H9 (cell line): Measurements from ENCODE around the gene ENOSF1. TPM values are rescaled to one million over a fixed set of nuclear protein-coding genes. Genes with fewer than 3 reads are reported as not detected.
A peak's percentile ranks its signal among the peaks of the same experiment; 100 is the strongest.
"Not testable (repeated sequence)": the region's sequence is repeated elsewhere in the genome, so short reads cannot be mapped to it uniquely, and the experiment has no call there.

Source experiments
- DNase-seq: peaks from one replicate; pipeline ENCODE4 v3.0.0-alpha.2; 2017
- H2AFZ ChIP-seq: one replicate; pipeline ENCODE4 v1.6.1; 2013; ENCODE audit warnings: mild to moderate bottlenecking, low read length, control low read depth, moderate library complexity
- H2AK5ac ChIP-seq: 2 replicates; pipeline ENCODE4 v1.6.1; 2013; ENCODE audit warnings: low read length, control low read depth, mixed read lengths; ENCODE audit not compliant: insufficient read length
- H2BK120ac ChIP-seq: one replicate; pipeline ENCODE4 v1.6.1; 2013; ENCODE audit warnings: low read depth, mild to moderate bottlenecking, low read length, control low read depth, inconsistent platforms; ENCODE audit not compliant: poor library complexity, severe bottlenecking
- H2BK12ac ChIP-seq: 2 replicates; pipeline ENCODE4 v1.6.1; 2013; ENCODE audit warnings: low read length, control low read depth, mixed read lengths, low read depth; ENCODE audit not compliant: insufficient read length
- H2BK15ac ChIP-seq: 2 replicates; pipeline ENCODE4 v1.6.1; 2013; ENCODE audit warnings: low read depth, low read length, control low read depth
- H2BK20ac ChIP-seq: one replicate; pipeline ENCODE4 v1.6.1; 2013; ENCODE audit warnings: low read depth, mild to moderate bottlenecking, low read length, control low read depth, inconsistent platforms; ENCODE audit not compliant: poor library complexity, severe bottlenecking
- H2BK5ac ChIP-seq: 2 replicates; pipeline ENCODE4 v1.6.1; 2013; ENCODE audit warnings: low read length, control low read depth, mixed read lengths; ENCODE audit not compliant: insufficient read length
- H3K14ac ChIP-seq: 2 replicates; pipeline ENCODE4 v1.6.1; 2013; ENCODE audit warnings: low read length, control low read depth; ENCODE audit not compliant: insufficient read depth
- H3K18ac ChIP-seq: 2 replicates; pipeline ENCODE4 v1.6.1; 2013; ENCODE audit warnings: low read depth, mild to moderate bottlenecking, mixed read lengths, low read length, control low read depth; ENCODE audit not compliant: insufficient read length
- H3K23ac ChIP-seq: 2 replicates; pipeline ENCODE4 v1.6.1; 2013; ENCODE audit warnings: low read length, control low read depth, mixed read lengths, low read depth; ENCODE audit not compliant: insufficient read length
- H3K23me2 ChIP-seq: 2 replicates; pipeline ENCODE4 v1.6.1; 2013; ENCODE audit warnings: low read depth, mild to moderate bottlenecking, mixed read lengths, low read length, control low read depth; ENCODE audit not compliant: insufficient read length, poor library complexity, severe bottlenecking
- H3K27ac ChIP-seq: 2 replicates; pipeline ENCODE4 v1.5.1; 2013; ENCODE audit warnings: low read length, control low read depth, mixed read lengths, low read depth; ENCODE audit not compliant: insufficient read length
- H3K27me3 ChIP-seq: 2 replicates; pipeline ENCODE4 v1.6.1; 2013; ENCODE audit warnings: low read length, control low read depth, inconsistent platforms; ENCODE audit not compliant: insufficient read depth
- H3K4ac ChIP-seq: 2 replicates; pipeline ENCODE4 v1.6.1; 2013; ENCODE audit warnings: low read depth, mild to moderate bottlenecking, control low read depth, inconsistent platforms, low read length, moderate library complexity
- H3K4me1 ChIP-seq: 2 replicates; pipeline ENCODE4 v1.6.1; 2013; ENCODE audit warnings: low read length, control low read depth, inconsistent platforms; ENCODE audit not compliant: insufficient read depth
- H3K4me2 ChIP-seq: 2 replicates; pipeline ENCODE4 v1.6.1; 2013; ENCODE audit warnings: low read length, control low read depth, mixed read lengths; ENCODE audit not compliant: insufficient read length, insufficient read depth
- H3K56ac ChIP-seq: 2 replicates; pipeline ENCODE4 v1.6.1; 2013; ENCODE audit warnings: low read depth, mild to moderate bottlenecking, mixed read lengths, low read length, control low read depth; ENCODE audit not compliant: insufficient read length
- H3K79me1 ChIP-seq: 2 replicates; pipeline ENCODE4 v1.6.1; 2013; ENCODE audit warnings: low read depth, mild to moderate bottlenecking, moderate library complexity, low read length, control low read depth, inconsistent platforms; ENCODE audit not compliant: insufficient read depth, poor library complexity, severe bottlenecking
- H3K79me2 ChIP-seq: 2 replicates; pipeline ENCODE4 v1.6.1; 2013; ENCODE audit warnings: low read length, control low read depth, inconsistent platforms; ENCODE audit not compliant: insufficient read depth
- H3K9ac ChIP-seq: 2 replicates; pipeline ENCODE4 v1.6.1; 2013; ENCODE audit warnings: low read length, control low read depth, mixed read lengths; ENCODE audit not compliant: insufficient read length; ENCODE audit errors: extremely low read depth
- H3K9me3 ChIP-seq: one replicate; pipeline ENCODE4 v1.6.1; 2013; ENCODE audit warnings: low read depth, low read length, inconsistent platforms; ENCODE audit not compliant: control insufficient read depth
- H3T11ph ChIP-seq: one replicate; pipeline ENCODE4 v1.6.1; 2013; ENCODE audit warnings: mild to moderate bottlenecking, low read length, control low read depth, inconsistent platforms
- H4K20me1 ChIP-seq: one replicate; pipeline ENCODE4 v1.6.1; 2013; ENCODE audit not compliant: control insufficient read depth, insufficient read length, insufficient read depth
- H4K5ac ChIP-seq: 2 replicates; pipeline ENCODE4 v1.6.1; 2013; ENCODE audit warnings: low read depth, mild to moderate bottlenecking, mixed read lengths, low read length, control low read depth; ENCODE audit not compliant: insufficient read length
- H4K8ac ChIP-seq: replicated peaks from 2 replicates; pipeline ENCODE4 v1.6.1; 2013; ENCODE audit warnings: low read length, control low read depth, mixed read lengths, low read depth; ENCODE audit not compliant: insufficient read length
- H4K91ac ChIP-seq: 2 replicates; pipeline ENCODE4 v1.6.1; 2013; ENCODE audit warnings: low read depth, mild to moderate bottlenecking, moderate library complexity, mixed read lengths, low read length, control low read depth; ENCODE audit not compliant: insufficient read length
- H3K27ac Mint-ChIP-seq, 3 experiments: 2 replicates in 2 of 3; 3 replicates in 1 of 3; pipeline ENCODE4 v1.8.0; 2020 to 2021; ENCODE audit warnings: mixed read lengths in 3 of 3, mild to moderate bottlenecking in 1 of 3, moderate library complexity in 1 of 3
- H3K27me3 Mint-ChIP-seq: 2 replicates; pipeline ENCODE4 v1.8.0; 2021; ENCODE audit warnings: low read depth, mild to moderate bottlenecking, moderate library complexity, mixed read lengths
- H3K36me3 Mint-ChIP-seq, 3 experiments: 2 replicates in 2 of 3; 3 replicates in 1 of 3; pipeline ENCODE4 v1.8.0; 2020 to 2021; ENCODE audit warnings: low read depth in 3 of 3, mixed read lengths in 3 of 3; ENCODE audit not compliant: insufficient read depth in 1 of 3
- H3K4me1 Mint-ChIP-seq, 2 experiments: 2 replicates each; pipeline ENCODE4 v1.8.0; 2020; ENCODE audit warnings: mixed read lengths in 2 of 2
- H3K4me3 Mint-ChIP-seq, 2 experiments: 2 replicates in 1 of 2; 3 replicates in 1 of 2; pipeline ENCODE4 v1.8.0; 2020 to 2021; ENCODE audit warnings: mild to moderate bottlenecking in 2 of 2, mixed read lengths in 2 of 2, moderate library complexity in 1 of 2
- H3K9me3 Mint-ChIP-seq, 2 experiments: 2 replicates in 1 of 2; 3 replicates in 1 of 2; pipeline ENCODE4 v1.8.0; 2020; ENCODE audit warnings: mild to moderate bottlenecking in 2 of 2, mixed read lengths in 2 of 2, moderate library complexity in 1 of 2
- CTCF ChIP-seq: fragments of 200-600 bp; sonication (generic); conservative IDR thresholded peaks from 3 replicates; pipeline ENCODE4 v1.8.0; 2021; ENCODE audit warnings: antibody characterized with exemption, mild to moderate bottlenecking
- WGBS: extraction: QIAGEN DNeasy Blood & Tissue Kit; methylation state at CpG from one replicate; pipeline ENCODE4 v1.1.7; 2013; ENCODE audit warnings: missing lambda C conversion rate, low lambda C conversion rate, mixed read lengths; ENCODE audit not compliant: insufficient read length; ENCODE audit errors: extremely low coverage; 5-methylcytosine and 5-hydroxymethylcytosine counted together
- total RNA-seq: library from RNA; stranded (reverse); gene quantifications from 2 replicates; pipeline ENCODE4 v1.2.1, GENCODE V29; 2021

ENOSF1 gene
- total RNA-seq, 1 experiment from 2014 or later, result 40.3 TPM

DNA sequence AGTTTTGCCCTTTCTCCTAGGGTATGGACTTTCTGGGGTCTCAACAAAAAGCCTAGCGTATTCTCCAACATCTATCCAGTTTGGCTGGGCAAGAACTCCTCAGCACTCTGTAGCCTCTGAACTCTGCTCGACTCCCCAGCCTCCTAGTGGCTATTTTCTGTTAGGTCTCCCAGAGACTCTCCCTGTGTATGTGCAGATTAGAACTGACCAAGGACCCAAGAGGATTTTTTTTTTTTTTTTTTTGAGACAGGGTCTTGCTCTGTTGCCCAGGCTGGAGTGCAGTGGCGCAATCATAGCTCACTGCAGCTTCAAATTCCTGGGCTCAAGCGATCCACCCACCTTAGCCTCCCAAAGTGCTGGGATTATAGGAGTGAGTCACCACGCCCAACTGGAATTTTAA lies 17.7 kb upstream of the ENOSF1 start:
- not testable (repeated sequence) for H2AK5ac ChIP-seq, H3K9me3 ChIP-seq, H3T11ph ChIP-seq, H4K91ac ChIP-seq, H3K4me2 ChIP-seq, H2BK5ac ChIP-seq, H3K4me1 Mint-ChIP-seq, H3K27ac ChIP-seq, H3K27me3 ChIP-seq, H3K79me2 ChIP-seq, H2AFZ ChIP-seq, H3K14ac ChIP-seq, H3K27me3 Mint-ChIP-seq, H4K20me1 ChIP-seq, H2BK12ac ChIP-seq, H3K9ac ChIP-seq, H2BK20ac ChIP-seq, H4K5ac ChIP-seq, H3K79me1 ChIP-seq, H3K4me3 Mint-ChIP-seq, H3K4ac ChIP-seq, H3K23me2 ChIP-seq, H3K23ac ChIP-seq, H2BK120ac ChIP-seq, H4K8ac ChIP-seq, H3K18ac ChIP-seq, H3K4me1 ChIP-seq, H3K56ac ChIP-seq, H3K27ac Mint-ChIP-seq, H3K9me3 Mint-ChIP-seq, H2BK15ac ChIP-seq
- no CpG with 5 or more reads among the region's 5 CpGs for WGBS
- peak; percentile 36 for DNase-seq
- TF ChIP-seq CTCF, result peak; percentile 57
- H3K36me3 Mint-ChIP-seq, result peaks cover 11 to 46% (median 29%) of the 10 kb centered on the region in 3 experiments
